NB4 (cell line): ENCODE measurements around the gene CYP2B6.

ENCODE experiments used
- DNase-seq: peaks from one replicate; pipeline ENCODE4 v3.0.0; 2010; ENCODE audit warnings: low read depth
- H3K4me3 ChIP-seq: one replicate; pipeline ENCODE4 v1.5.1; 2011; ENCODE audit warnings: mild to moderate bottlenecking, low read depth, low read length, moderate library complexity
- CTCF ChIP-seq: IDR thresholded peaks from one replicate; pipeline ENCODE4 v1.5.1; 2012; ENCODE audit warnings: low read depth, low read length
- POLR2A ChIP-seq: IDR thresholded peaks from 2 replicates; pipeline ENCODE4 v1.6.1; 2011; ENCODE audit warnings: mild to moderate bottlenecking; ENCODE audit not compliant: insufficient read length; ENCODE audit errors: extremely low read depth
- TF ChIP-seq, protein P1 (sequence below): IDR thresholded peaks from 2 replicates; pipeline ENCODE4 v1.6.1; 2011; ENCODE audit warnings: low read depth, low read length

The CYP2B6 gene

DNA sequence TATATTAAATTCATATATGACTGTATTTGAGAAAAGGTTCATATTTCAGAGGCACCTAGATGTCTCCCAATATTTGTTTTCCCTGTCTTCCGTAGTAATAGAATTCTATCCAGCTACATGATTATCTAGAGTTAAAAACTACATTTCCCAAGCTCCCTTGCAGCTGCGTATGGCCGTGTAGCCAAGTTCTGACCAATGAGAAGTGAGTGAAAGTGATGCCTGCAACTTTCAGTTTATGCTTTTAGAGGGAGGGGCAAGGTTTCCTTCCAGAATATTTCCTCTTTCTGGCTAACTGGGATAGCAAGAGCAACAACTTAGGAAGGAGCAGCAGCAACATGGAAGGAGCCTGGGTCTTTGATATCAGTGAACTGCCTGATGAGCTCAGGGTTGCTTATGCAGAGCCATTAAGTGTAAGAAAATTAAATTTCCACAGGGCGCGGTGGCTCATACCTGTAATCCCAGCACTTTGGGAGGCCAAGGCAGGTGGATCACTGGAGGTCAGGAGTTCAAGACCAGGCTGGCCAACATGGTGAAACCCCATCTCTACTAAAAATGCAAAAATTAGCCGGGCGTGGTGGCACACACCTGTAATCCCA is 74.0 kb downstream of the CYP2B6 start:
- no peak overlapping the region for H3K4me3 ChIP-seq
- no peak for DNase-seq
- TF ChIP-seq, protein P1, sequence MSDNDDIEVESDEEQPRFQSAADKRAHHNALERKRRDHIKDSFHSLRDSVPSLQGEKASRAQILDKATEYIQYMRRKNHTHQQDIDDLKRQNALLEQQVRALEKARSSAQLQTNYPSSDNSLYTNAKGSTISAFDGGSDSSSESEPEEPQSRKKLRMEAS = no peak
- no peak for TF ChIP-seq POLR2A
- TF ChIP-seq CTCF = no peak
